LNCAP (cell line): ENCODE measurements around the gene ZNF519.
"Not testable (repeated sequence)": the region's sequence is repeated elsewhere in the genome, so short reads cannot be mapped to it uniquely, and the experiment has no call there.

ENCODE experiments used
- CTCF ChIP-seq: fragments of 450-650 bp; IDR thresholded peaks from 2 replicates; pipeline ENCODE4 v1.5.1; 2017; ENCODE audit warnings: mild to moderate bottlenecking

The ZNF519 gene

GRCh38 chr18:14132271-14132700 lies at the start of gene ZNF519:
Gene ZNF519, minus strand, starts transcription at chr18:14132435. Its CDS starts 158 bp downstream, at chr18:14132277.
- not testable (repeated sequence) for TF ChIP-seq CTCF

- no peak for TF ChIP-seq CTCF
Observed at GRCh38 chr18:14179306-14179705, 47.1 kb upstream of the ZNF519 start.

GRCh38 chr18:14178321-14179196 lies 46.3 kb upstream of the ZNF519 start:
- TF ChIP-seq CTCF: peak; percentile 71

- no peak for TF ChIP-seq CTCF
Observed at GRCh38 chr18:14174706-14175085, 42.5 kb upstream of the ZNF519 start.

GRCh38 chr18:14144628-14144895 lies 12.3 kb upstream of the ZNF519 start:
- no peak for TF ChIP-seq CTCF

- TF ChIP-seq CTCF: no peak
Observed at GRCh38 chr18:14124689-14125088, 7.5 kb downstream of the ZNF519 start.

GRCh38 chr18:14122097-14122496 lies 10.1 kb downstream of the ZNF519 start:
- TF ChIP-seq CTCF: no peak

- TF ChIP-seq CTCF: no peak
Observed at GRCh38 chr18:14120926-14121325, 11.3 kb downstream of the ZNF519 start.
